Osteoblast (primary cell): ENCODE results near the gene IRGC. TPM values are rescaled to one million over a fixed set of nuclear protein-coding genes. Genes with fewer than 3 reads are reported as not detected.

ENCODE experiments used
- DNase-seq: peaks from one replicate; pipeline ENCODE4 v3.0.0; 2011; ENCODE audit warnings: low spot score, mixed read lengths; ENCODE audit not compliant: insufficient read length; ENCODE audit errors: missing footprints
- H2AFZ ChIP-seq: 2 replicates; pipeline ENCODE4 v1.6.0; 2011; ENCODE audit warnings: mild to moderate bottlenecking, low read length
- H3K27ac ChIP-seq: 2 replicates; pipeline ENCODE4 v1.5.1; 2011; ENCODE audit warnings: mild to moderate bottlenecking, low read depth, low read length, moderate library complexity
- H3K27me3 ChIP-seq: 2 replicates; pipeline ENCODE4 v1.6.0; 2012; ENCODE audit warnings: mild to moderate bottlenecking, control low read depth, inconsistent platforms, low read length, moderate library complexity; ENCODE audit not compliant: insufficient read depth
- H3K36me3 ChIP-seq: 2 replicates; pipeline ENCODE4 v1.5.1; 2011; ENCODE audit warnings: mild to moderate bottlenecking, low read length, control low read depth, moderate library complexity; ENCODE audit not compliant: insufficient read depth
- H3K4me1 ChIP-seq: 2 replicates; pipeline ENCODE4 v1.5.1; 2011; ENCODE audit warnings: mild to moderate bottlenecking, low read length, control low read depth, moderate library complexity; ENCODE audit not compliant: insufficient read depth
- H3K4me2 ChIP-seq: 2 replicates; pipeline ENCODE4 v1.6.0; 2011; ENCODE audit warnings: mild to moderate bottlenecking, low read length; ENCODE audit not compliant: insufficient read depth
- H3K4me3 ChIP-seq: fragments of 200-600 bp; sonication (generic); 3 replicates; pipeline ENCODE4 v1.5.1; 2012; ENCODE audit warnings: mild to moderate bottlenecking, low read length, inconsistent platforms; ENCODE audit not compliant: insufficient read depth
- H3K79me2 ChIP-seq: 2 replicates; pipeline ENCODE4 v1.6.0; 2012; ENCODE audit warnings: mild to moderate bottlenecking, low read length, control low read depth, inconsistent platforms; ENCODE audit not compliant: insufficient read depth
- H3K9me3 ChIP-seq: 2 replicates; pipeline ENCODE4 v1.5.1; 2011; ENCODE audit warnings: low read depth, low read length, control low read depth
- H4K20me1 ChIP-seq: 2 replicates; pipeline ENCODE4 v1.6.0; 2012; ENCODE audit warnings: mild to moderate bottlenecking, low read length, control low read depth; ENCODE audit not compliant: insufficient read depth
- total RNA-seq: library from RNA; depleted of rRNA; stranded (reverse); fragments of >200 nt; gene quantifications from 2 replicates; pipeline ENCODE4 v1.2.3, GENCODE V29; 2012
- TF ChIP-seq, protein P1 (sequence below): IDR thresholded peaks from 2 replicates; pipeline ENCODE4 v1.5.1; 2011; ENCODE audit warnings: mild to moderate bottlenecking, low read depth, low read length, moderate library complexity; ENCODE audit errors: extremely low read depth

Gene IRGC
- total RNA-seq, 1 donor: not detected

DNA sequence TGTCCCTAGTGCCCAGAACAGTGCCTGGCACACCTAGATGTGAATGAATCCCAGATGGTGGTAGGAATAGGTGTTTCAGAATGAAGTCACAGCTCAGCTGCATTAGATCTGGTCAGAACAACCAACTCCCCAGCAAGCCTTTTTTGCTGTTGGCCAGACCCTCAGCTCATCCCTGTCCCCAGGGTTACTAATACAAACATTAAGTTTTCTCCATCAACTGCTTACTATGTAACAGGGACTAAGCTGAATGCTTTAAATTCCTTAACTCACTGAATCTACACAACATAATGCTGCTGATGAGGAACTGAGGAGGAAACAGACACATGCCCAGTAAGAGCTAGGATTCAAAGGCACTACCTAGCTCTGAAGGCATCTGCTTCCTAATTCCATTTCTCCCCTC is 20.1 kb downstream of the IRGC start:
- peaks cover 4% of the 10 kb centered on the region for H4K20me1 ChIP-seq
- no peak overlapping the region for H3K4me3 ChIP-seq
- no peak overlapping the region for H3K4me2 ChIP-seq
- peak; percentile 86 for DNase-seq
- TF ChIP-seq, protein P1, sequence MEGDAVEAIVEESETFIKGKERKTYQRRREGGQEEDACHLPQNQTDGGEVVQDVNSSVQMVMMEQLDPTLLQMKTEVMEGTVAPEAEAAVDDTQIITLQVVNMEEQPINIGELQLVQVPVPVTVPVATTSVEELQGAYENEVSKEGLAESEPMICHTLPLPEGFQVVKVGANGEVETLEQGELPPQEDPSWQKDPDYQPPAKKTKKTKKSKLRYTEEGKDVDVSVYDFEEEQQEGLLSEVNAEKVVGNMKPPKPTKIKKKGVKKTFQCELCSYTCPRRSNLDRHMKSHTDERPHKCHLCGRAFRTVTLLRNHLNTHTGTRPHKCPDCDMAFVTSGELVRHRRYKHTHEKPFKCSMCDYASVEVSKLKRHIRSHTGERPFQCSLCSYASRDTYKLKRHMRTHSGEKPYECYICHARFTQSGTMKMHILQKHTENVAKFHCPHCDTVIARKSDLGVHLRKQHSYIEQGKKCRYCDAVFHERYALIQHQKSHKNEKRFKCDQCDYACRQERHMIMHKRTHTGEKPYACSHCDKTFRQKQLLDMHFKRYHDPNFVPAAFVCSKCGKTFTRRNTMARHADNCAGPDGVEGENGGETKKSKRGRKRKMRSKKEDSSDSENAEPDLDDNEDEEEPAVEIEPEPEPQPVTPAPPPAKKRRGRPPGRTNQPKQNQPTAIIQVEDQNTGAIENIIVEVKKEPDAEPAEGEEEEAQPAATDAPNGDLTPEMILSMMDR: no peak
- H3K9me3 ChIP-seq: no peaks in the 10 kb centered on the region
- peak overlapping the region; percentile 8 for H3K27ac ChIP-seq
- H3K36me3 ChIP-seq: peaks cover 93% of the 10 kb centered on the region
- H2AFZ ChIP-seq: no peak overlapping the region
- no peaks in the 10 kb centered on the region for H3K4me1 ChIP-seq
- no peaks in the 10 kb centered on the region for H3K79me2 ChIP-seq
- H3K27me3 ChIP-seq: no peaks in the 10 kb centered on the region

DNA sequence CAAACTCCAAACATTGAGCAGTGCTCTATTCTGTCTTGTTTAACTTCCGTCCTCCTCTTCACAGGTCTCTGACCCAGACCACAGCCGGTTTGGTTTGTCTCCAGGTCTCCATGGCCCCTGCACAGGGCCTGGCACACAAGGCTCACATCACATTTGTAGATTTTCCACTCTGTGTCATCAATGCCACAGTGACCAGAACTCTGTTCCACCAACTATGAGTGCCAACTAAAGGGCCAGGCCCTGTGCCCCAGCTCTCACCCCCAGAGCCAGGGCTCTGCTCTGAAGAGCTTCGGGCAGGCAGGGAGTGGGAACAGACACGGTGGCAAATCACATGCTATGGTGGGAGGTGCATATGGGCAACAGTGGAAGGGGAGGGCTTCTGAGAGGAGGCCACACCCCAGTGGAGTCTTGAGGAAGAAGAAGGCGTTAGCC is 22.9 kb downstream of the IRGC start:
- no peaks in the 10 kb centered on the region for H3K79me2 ChIP-seq
- no peak overlapping the region for H3K27ac ChIP-seq
- TF ChIP-seq, protein P1: no peak
- H3K4me3 ChIP-seq: no peak overlapping the region
- H3K4me2 ChIP-seq: no peak overlapping the region
- no peaks in the 10 kb centered on the region for H4K20me1 ChIP-seq
- H3K27me3 ChIP-seq: no peaks in the 10 kb centered on the region
- peak; percentile 58 for DNase-seq
- H3K9me3 ChIP-seq: no peaks in the 10 kb centered on the region
- H3K4me1 ChIP-seq: peaks cover 13% of the 10 kb centered on the region
- H2AFZ ChIP-seq: no peak overlapping the region
- peaks cover 86% of the 10 kb centered on the region for H3K36me3 ChIP-seq

DNA sequence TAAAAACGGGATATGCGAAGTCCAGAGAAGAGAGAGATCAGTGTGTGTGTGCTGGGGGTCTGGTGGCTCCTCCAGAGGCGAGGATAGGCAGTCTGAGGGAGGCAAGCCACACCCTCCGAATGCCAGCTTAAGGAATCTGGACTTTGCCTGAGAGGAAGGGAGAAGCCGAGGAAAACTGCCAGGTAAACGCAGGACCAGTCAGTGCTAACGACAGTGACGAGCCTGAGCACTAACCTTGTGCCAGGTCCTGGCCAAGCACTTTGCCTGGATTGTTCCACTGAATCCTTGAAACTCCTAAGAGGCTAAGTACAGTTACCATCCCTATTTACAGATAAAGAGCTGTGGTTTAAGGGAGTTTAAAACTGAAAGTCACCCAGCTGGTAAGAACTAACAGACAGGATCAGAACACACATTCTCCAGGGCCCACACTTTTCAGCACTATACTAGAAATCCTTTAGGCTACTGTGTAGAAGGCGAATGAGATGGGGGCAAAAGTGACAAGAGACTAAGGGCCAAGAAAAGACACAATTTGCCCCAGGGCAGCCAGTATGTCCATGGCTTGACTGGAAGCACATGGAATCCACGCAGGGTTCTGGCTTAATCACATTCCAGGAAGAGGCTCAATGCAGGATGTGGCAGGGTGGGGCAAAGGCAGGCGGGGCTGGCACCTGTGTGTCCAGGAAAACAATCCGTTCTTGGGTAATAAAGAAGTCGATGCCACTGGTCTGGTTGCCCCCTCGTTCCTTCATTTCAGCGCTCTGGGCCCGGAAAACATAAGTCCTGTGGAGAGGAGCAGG is 23.8 kb downstream of the IRGC start:
- Histone ChIP-seq H3K27ac (no peak overlapping the region), H3K4me2 (no peak overlapping the region), H4K20me1 (peaks cover 2% of the 10 kb centered on the region), H3K4me3 (no peak overlapping the region), H3K79me2 (no peaks in the 10 kb centered on the region), H3K27me3 (no peaks in the 10 kb centered on the region), H2AFZ (no peak overlapping the region), H3K4me1 (peaks cover 16% of the 10 kb centered on the region), H3K36me3 (peaks cover 87% of the 10 kb centered on the region), H3K9me3 (no peaks in the 10 kb centered on the region)
- DNase-seq: peak; percentile 5
- TF ChIP-seq, protein P1: no peak

DNA sequence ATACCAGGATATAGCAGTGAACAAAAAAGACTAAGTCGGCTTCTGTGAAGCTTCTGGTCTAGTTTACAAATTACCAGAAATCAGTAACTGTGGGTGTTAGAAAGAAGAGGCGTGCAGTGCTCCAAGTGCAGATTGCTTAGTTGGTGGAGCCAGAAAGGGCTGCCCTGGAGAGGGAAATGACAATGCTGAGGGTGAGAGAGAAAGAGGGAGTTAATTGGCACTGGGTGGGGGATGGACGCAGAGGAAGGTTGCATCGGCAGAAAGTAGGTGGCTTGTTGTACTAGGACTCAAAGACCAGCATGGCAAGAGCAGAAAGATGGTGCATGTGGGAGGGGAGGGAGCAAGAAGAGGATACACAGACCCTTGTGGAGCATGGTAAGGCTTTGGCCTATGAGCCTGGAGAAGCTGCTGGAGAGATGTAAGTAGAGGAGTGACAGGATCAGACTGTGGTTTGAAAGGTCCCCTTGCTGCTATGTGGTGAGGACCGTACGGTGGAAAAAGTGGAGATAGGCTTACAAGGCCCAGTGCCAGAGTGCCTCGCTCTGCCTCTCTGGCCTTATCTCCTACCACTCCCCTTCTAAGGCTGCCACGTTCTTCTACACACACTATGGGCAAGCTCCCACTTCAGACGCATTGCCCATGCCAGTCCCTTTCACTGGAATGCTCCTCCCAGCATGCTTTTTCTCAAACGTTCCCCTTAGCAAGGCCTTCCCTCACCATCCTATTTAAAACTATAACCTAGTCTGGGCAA is 25.4 kb downstream of the IRGC start:
- Histone ChIP-seq H3K27ac (no peak overlapping the region), H3K36me3 (peaks cover 83% of the 10 kb centered on the region), H3K4me2 (no peak overlapping the region), H3K27me3 (no peaks in the 10 kb centered on the region), H4K20me1 (peaks cover 2% of the 10 kb centered on the region), H2AFZ (no peak overlapping the region), H3K9me3 (no peaks in the 10 kb centered on the region), H3K4me1 (peaks cover 16% of the 10 kb centered on the region), H3K4me3 (no peak overlapping the region), H3K79me2 (no peaks in the 10 kb centered on the region)
- peak; percentile 66 for DNase-seq
- TF ChIP-seq, protein P1: no peak
